Measurements from ENCODE around the gene NDUFB5. TPM values are rescaled to one million over a fixed set of nuclear protein-coding genes. Genes with fewer than 3 reads are reported as not detected.
A peak's percentile ranks its signal among the peaks of the same experiment; 100 is the strongest.
"Not testable (repeated sequence)": the region's sequence is repeated elsewhere in the genome, so short reads cannot be mapped to it uniquely, and the experiment has no call there.

Gene NDUFB5
- total RNA-seq, 1 donor from 2014 or later, result 285 TPM

GRCh38 chr3:179630753-179631451 is 26.3 kb downstream of the NDUFB5 start:
- DNase-seq, result no peak

GRCh38 chr3:179640469-179640868 is 35.9 kb downstream of the NDUFB5 start:
- DNase-seq, result no peak

GRCh38 chr3:179642871-179643270 is 38.3 kb downstream of the NDUFB5 start:
- DNase-seq, result no peak

GRCh38 chr3:179643837-179644236 is 39.2 kb downstream of the NDUFB5 start:
- not testable (repeated sequence) for DNase-seq

GRCh38 chr3:179646177-179646576 is 41.6 kb downstream of the NDUFB5 start:
- DNase-seq, result no peak

GRCh38 chr3:179651687-179652446 is 47.3 kb downstream of the NDUFB5 start:
- DNase-seq, result no peak

- peak; percentile 93 for DNase-seq
Measured at GRCh38 chr3:179652447-179653095, 48.0 kb downstream of the NDUFB5 start, which contains the start of gene USP13. Gene USP13, plus strand, starts transcription at chr3:179653040. Its CDS starts 186 bp downstream, at chr3:179653226.

- peak; percentile 88 for DNase-seq
Measured at GRCh38 chr3:179653096-179653797, 48.7 kb downstream of the NDUFB5 start.

GRCh38 chr3:179655236-179655635 is 50.6 kb downstream of the NDUFB5 start:
- DNase-seq, result no peak

- peak; percentile 74 for DNase-seq
Measured at GRCh38 chr3:179658606-179659005, 54.0 kb downstream of the NDUFB5 start.

GRCh38 chr3:179660872-179661271 is 56.3 kb downstream of the NDUFB5 start:
- no peak for DNase-seq

GRCh38 chr3:179661777-179662176 is 57.2 kb downstream of the NDUFB5 start:
- no peak for DNase-seq

- DNase-seq, result no peak
Measured at GRCh38 chr3:179663093-179663492, 58.5 kb downstream of the NDUFB5 start.

GRCh38 chr3:179666030-179666429 is 61.4 kb downstream of the NDUFB5 start:
- no peak for DNase-seq

- peak; percentile 90 for DNase-seq
Measured at GRCh38 chr3:179666436-179667035, 61.9 kb downstream of the NDUFB5 start.

GRCh38 chr3:179668429-179668828 is 63.8 kb downstream of the NDUFB5 start:
- DNase-seq, result no peak

- no peak for DNase-seq
Measured at GRCh38 chr3:179670311-179670710, 65.7 kb downstream of the NDUFB5 start.

- DNase-seq, result no peak
Measured at GRCh38 chr3:179671309-179671708, 66.7 kb downstream of the NDUFB5 start.

- peak; percentile 40 for DNase-seq
Measured at GRCh38 chr3:179671747-179672242, 67.2 kb downstream of the NDUFB5 start.

GRCh38 chr3:179672918-179673317 is 68.3 kb downstream of the NDUFB5 start:
- DNase-seq, result no peak

GRCh38 chr3:179673523-179673922 is 68.9 kb downstream of the NDUFB5 start:
- DNase-seq, result no peak

- no peak for DNase-seq
Measured at GRCh38 chr3:179676081-179676480, 71.5 kb downstream of the NDUFB5 start.
